Eye (tissue), 1 donor: ENCODE measurements around the gene GCC2.
"Not testable (repeated sequence)": the region's sequence is repeated elsewhere in the genome, so short reads cannot be mapped to it uniquely, and the experiment has no call there.

Experiments used
- DNase-seq: peaks from one replicate; pipeline ENCODE4 v3.0.0-alpha.2; 2015

GCC2 gene

DNA sequence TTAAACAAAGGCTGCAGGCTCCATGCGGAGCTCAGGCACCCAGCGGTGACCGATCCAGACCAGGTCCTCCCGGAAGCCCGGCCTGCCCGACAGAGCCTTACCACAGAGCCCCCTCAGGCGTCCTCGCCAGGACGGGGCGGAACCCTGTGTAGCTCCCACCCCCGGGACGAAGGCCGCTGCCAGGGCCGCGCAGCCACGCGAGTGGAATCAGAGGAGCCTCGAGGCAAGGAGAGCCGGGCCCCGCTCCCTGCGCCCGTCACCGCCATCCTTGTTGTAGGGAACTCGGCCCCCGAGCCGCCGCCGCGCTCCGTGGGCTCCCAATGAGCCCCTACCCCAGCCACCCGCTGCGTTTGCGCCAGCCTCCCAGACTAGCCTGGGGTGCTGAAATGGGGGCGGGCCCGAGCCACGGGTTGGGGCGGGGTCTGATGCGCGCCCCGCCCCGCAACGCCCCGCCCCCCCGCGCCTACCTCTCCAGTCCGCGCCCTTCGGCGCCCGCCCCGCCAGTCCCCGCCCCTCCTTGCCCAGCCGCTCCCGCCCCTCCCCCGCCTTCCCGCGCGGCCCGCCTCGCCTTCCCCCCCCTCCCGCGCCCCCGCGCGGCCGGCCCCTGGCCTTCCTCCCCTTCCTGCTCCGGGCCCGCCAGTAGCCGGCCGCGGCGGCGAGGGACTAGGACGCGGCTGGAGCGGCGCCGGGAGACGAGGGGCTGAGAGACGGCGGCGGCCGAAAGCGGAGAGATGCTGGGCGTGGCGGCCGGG, 85.0 kb downstream of the GCC2 start, which contains the start of gene LIMS1:
LIMS1 (plus strand) TSS at position 639 of the 752 bp plus-strand sequence; CDS start at position 732, 93 bp downstream.
- DNase-seq, result peak; percentile 94

DNA sequence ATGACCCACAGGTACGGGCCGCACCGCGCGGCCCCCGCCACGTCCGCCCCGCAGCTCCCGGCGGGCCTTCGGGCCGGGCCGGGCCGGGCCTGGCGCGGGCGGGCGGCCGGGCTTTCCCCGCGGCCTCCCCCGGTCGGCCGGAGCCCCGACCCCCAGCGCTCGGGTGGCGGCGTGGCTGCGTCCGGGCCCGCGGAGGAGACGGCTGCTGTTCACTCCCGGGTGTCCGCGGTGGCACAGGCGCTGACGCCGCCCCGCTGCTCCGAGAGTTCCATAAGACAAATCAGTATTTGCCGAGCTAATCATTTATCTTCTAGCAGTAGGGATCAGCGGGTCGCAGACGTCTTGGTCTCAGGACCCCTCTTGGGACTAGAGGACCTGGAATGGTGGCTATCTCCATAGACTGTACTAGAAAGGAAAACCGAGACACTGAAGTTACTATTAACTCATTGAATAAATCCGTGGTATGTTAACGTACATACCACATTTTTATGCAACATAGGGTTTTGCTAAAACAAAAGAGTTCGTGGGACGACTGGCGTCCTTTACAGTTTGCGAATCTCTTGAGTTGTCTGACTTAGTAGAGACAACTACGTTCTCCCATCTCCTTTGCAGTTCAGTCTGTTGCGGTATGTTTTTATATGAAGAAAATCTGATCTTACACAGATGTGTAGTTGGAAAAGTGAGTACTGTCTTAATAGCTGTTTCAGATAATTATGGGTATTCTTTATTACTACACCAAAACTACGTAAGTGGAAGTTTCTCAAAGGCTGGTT, 85.8 kb downstream of the GCC2 start:
- DNase-seq, result peak; percentile 86

DNA sequence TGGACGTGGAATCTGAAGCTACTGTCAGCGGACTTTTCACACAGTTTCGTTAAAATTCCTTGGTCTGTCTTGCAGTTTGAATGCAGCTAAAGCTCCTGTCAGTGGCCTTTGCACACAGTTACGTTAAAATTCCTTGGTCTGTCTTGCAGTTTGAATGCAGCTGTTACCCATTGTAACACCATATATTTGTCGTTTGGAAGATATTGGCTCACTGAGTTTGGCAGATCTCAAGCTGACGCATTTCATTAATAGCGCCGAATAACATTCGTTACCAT, 86.3 kb downstream of the GCC2 start:
- no peak for DNase-seq

DNA sequence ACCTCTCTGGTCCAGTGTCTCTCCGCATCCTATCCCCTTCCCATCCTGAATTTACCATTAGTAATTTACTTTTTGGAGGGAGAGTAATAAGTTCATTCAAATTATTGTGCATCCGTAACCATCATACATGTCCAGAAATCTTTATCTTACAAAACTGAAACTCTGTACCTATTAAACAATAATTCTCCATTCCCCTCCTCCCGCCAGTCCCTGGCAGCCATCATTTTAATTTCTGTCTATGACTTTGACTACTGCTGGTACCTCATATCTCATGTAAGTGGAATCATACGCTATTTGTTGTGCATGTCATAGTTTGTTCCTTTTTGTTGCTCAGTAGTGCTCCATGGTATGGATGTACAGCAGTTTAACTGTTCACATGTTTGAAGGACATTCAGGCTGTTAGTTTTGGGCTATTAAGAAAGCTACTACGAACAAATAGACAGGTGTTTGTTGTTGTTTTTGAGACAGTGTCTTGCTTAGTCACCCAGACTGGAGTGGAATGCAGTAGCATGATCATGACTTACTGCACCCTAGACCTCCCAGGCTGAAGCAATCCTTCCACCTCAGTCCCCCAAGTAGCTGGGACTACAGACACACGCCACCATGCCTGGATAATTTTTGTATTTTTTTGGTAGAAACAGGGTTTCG, 87.3 kb downstream of the GCC2 start:
- DNase-seq, result no peak

DNA sequence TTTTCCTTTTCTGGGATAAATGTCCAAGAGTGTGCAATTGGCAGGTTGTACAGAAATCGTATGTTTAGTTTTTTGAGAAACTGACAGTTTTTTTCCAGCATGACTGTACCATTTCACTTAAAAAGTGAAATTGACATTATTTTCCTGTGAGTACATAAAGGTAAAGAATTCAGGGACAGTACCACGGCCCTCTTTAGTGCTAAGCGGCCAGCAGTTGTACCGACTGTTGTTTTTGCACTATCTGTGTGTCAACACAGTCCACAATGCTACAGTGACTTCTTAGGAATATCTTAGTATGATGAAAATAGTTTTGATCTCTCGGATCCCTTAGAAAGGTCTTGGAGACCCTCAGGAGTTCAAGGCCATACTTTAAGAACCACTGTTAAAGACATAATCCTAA, 87.9 kb downstream of the GCC2 start:
- no peak for DNase-seq

DNA sequence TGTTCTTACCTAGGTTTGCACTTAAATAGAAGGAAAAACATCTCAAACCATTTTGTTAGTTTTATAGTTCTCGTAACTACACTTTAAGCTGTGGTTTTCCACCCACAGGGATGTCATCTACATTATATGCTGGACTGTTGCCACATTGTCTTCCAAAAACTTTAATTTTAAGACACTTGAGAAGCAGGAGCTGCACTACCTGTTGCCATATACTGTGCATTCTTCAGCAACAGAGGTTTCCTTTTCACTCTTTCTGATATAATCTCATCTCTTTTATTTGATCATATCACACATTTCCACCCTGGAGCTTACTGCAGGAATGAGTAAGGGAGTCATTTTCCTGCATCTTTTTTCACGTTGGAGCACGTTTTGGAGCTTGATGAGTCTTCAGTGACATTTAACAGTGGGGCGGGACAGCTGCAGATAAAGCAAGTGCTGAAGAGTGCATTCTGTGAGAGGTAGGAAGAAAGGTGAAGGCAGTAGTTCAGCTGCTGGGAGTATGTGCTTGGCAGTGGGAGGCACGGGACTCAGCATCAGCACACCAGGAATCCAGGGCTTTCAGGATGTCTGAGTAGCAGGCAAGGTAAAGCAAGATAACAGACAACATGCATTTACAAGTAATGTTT, 89.1 kb downstream of the GCC2 start:
- no peak for DNase-seq

DNA sequence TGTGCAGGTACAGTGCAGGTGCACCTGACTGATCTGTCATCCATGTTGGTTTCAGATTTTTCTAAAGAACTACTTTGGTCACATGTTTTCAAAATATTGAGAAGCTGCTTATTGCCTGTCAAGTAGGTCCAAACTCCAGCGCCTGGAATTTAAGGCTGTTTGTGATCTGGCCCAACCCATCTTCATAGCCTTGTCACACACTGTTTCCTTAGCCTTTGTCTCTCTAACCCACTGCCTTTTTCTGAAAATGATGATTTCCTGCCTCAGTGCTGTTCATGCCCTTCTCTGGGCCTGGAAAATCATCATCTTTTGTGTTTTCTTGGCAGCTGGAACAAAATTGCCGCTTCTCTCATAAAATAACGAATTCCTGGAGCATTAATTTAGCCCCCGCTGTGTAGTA, 92.4 kb downstream of the GCC2 start:
- DNase-seq, result no peak

DNA sequence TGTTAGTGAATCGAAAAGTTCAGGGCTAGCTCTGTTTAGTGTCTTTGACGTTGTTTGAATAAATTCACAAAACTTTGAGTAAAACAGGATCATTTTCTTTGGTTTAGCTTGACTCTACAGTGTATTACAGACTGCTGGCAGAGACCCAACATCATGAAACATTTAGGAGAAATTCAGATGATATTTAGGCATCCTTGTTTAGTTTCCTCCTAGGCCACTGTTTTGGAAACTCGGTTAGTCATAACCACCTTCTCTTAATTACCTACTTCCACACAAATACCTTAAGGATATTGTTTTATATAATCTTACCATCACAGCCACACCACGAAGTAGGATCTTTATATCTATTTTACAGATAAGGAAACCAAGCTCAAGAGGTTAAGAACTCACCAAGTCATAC, 93.1 kb downstream of the GCC2 start:
- DNase-seq, result peak; percentile 50

DNA sequence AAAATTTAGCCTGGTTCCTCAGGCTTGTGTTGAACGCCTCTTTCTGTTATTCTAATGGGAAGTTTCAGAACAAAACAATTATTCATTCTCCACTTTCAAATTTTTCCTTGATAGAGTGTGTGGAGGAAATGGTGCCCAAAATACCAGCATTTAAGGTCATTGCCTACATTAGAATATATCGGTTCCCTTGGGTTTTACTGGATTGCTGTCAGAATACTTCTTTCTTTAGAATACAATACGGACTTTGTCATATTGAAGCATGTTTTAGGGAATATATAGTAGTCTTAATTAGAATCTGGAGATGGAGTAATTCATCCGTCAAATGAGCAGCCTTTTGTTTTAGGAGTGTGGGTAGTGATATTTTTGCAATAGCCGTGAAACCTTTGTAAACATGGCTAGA, 98.6 kb downstream of the GCC2 start:
- DNase-seq, result no peak

DNA sequence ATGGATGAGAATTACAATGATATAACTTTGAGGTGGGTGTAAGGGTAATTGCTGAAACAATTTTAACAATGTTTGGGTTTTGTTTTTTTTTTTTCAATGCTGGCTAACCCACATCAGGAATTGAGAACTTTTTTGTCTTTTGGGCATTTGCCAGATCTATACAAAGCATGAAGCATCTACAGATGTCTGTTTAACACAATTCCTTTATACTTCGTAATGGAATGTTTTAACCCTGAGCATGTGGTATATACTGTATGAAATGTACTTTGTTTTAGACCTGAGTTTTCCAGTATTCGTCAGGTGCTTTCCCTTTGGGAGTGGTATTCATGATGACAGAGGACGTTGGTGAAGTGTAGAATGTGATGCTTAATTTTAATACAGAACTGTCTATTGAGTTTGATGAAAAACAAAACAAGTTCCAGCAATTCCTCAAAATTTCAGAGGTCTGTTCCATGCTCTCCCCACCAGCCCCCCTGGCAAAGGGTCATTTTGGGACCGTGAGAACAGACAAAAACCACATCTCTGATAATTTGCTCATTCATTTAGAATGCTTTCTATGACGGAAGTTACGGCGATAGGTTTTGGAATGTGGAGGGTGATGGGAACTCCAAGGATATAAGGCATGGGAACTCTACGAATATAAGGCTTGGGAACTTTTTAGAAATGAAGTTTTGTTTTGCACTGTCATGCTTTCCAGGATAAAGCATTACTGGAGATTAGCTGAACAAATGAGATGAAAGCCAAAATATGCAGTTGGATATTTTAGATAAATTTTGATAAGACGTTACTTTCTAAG, 99.4 kb downstream of the GCC2 start:
- DNase-seq, result peak; percentile 33

DNA sequence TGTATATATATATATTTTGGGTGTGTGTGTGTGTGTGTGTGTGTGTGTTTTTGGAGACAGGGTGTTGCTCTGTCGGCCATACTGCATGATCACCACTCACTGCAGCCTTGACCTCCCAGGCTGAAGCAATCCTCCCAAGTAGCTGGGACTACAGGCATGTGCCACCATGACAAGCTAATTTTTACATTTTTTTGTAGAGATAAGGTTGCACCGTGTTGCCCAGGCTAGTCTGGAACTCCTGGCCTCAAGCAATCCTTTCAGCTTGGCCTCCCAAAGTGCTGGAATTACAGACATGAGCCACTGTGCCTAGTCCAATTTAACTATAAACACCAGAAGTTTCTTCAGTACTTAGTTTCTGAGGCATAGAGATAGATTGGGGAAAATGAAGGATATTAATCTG, 103.6 kb downstream of the GCC2 start:
- DNase-seq, result no peak

DNA sequence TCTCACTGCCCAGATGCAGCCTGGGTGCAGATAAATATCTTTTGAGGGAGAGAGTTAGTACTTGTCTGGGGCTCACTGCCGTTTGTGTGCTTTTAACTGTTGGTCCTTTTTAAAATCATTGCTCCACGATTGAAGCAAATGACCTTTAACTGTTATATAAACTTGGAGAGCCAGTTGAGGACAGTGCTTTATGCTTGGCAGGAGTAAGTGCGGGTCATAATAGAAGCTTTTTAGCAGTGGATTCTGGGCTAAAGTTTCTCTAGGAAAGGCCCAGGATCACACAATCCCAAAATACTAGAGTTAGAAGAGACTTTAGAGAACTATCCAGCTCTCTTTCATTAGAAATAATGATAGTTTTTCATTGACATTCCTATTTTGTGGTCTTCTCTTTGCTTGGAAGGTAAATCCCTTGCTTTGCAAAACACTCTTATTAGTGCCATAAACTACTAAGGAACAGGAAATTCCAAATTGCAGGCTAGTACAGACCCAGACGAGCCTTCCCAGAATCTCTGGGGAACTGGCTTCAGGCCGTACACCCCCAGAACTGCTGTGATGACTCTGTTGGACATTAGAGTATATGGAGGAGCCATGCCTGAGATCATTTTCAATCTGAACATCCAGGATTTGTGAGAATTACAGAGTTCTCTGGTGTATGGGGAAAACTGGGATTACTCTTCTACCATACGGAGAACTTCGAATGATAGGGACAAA, 104.4 kb downstream of the GCC2 start:
- no peak for DNase-seq

DNA sequence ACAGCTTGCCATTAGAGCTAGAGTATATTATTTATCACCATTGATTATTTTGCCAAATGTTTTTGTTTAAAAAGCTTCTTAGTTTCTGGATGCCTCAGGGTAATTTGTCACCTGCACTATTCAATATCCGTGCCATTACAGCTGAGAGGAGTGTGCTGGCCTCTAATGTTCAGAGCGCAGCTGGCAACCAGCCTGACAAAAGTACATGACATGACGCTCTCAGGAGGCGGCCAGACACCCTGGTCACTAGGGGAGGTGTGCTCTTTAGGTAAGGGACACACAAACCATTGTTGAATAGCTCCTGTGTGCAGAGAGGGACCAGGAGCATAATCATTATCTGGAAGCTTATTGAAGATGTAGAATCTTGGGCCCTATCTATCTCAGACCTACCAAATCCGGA, 105.5 kb downstream of the GCC2 start:
- peak; percentile 43 for DNase-seq

DNA sequence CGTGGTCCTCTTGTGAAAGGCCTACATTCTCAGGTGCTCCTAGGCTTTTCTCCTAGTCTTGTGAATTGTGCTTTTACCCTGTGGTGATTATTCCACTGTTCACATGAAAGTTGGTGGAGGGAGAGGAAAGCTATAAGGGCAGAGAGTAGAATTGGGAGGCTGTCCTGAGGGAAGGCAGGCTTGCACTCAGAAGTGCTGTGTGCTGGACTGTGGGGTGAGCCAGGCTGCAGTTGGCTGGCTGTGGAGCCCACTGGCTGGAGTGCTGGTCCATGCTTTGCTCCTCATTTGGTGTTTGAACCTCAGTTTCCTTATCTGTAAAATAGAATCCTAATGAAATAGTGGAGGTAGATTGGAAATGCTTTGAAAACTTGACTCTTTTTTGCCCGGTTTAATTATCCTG, 106.6 kb downstream of the GCC2 start:
- DNase-seq, result no peak

DNA sequence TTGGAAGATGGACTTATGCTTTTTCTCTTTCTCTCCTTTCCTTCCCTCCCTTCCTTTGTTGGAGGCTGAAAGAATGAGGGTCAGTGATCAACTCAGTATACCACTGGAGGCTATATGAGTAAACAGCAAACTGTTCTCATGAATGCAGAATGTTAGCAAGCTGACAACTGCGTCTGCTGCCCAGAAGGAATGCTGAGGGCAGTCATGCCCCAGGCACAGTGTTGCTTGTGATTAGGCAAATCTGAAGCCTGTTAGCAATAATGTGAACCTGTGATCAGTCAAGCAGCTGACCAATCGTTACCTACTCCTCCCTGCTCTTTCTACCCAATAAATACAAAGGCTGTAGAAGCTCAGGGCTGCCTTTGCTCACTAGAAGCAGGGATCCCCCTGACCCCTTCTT, 107.6 kb downstream of the GCC2 start:
- DNase-seq, result not testable (repeated sequence)
